Measurements from ENCODE around the gene ITGBL1.

Gene ITGBL1

DNA sequence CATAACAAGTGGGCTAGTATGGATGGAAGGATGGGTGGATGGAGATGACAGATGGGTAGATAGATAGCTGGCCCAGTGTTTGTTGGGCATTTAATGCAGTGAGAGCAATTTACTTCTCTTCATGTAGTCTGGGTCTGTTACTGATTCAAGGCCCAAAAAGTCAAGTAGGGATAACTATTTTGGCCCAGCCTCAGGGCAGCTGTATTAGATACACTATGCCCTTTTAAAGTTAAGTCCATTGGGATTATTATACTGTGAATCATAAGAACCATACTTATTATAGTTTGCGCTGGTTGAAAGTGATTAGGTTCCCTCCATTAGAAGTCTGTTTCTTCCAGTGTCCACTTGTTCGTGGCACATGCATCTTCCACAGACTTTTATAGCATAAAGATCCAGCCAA is 4.7 kb downstream of the ITGBL1 start:
- Histone ChIP-seq H3K27me3 (ENCODE audit: insufficient read depth, low read length, poor library complexity) (no peaks in the 10 kb centered on the region), H3K4me3 (ENCODE audit: low read depth in 1 of 2, low read length in 2 of 2) (no peak overlapping the region), H3K79me2 (ENCODE audit: insufficient read depth, low read length) (no peaks in the 10 kb centered on the region), H3K4me2 (ENCODE audit: insufficient read depth, low read length) (no peak overlapping the region), H3K9me3 (ENCODE audit: insufficient read depth, low read length, severe bottlenecking) (no peaks in the 10 kb centered on the region), H3K9ac (ENCODE audit: low read depth, low read length) (no peak overlapping the region), H3K36me3 (ENCODE audit: insufficient read depth, low read length) (no peaks in the 10 kb centered on the region), H2AFZ (ENCODE audit: low read depth, low read length) (no peak overlapping the region), H3K27ac (ENCODE audit: low read length) (no peak overlapping the region), H3K4me1 (ENCODE audit: insufficient read depth, low read length) (no peaks in the 10 kb centered on the region; the same call in 1 of the 2 replicates), H4K20me1 (ENCODE audit: insufficient read depth, low read length) (no peaks in the 10 kb centered on the region)
- TF ChIP-seq EZH2 (IDR thresholded peaks at IDR 0.05; ENCODE audit: borderline replicate concordance, low read depth, low read length, severe bottlenecking) = no peak
- TF ChIP-seq, protein P1, sequence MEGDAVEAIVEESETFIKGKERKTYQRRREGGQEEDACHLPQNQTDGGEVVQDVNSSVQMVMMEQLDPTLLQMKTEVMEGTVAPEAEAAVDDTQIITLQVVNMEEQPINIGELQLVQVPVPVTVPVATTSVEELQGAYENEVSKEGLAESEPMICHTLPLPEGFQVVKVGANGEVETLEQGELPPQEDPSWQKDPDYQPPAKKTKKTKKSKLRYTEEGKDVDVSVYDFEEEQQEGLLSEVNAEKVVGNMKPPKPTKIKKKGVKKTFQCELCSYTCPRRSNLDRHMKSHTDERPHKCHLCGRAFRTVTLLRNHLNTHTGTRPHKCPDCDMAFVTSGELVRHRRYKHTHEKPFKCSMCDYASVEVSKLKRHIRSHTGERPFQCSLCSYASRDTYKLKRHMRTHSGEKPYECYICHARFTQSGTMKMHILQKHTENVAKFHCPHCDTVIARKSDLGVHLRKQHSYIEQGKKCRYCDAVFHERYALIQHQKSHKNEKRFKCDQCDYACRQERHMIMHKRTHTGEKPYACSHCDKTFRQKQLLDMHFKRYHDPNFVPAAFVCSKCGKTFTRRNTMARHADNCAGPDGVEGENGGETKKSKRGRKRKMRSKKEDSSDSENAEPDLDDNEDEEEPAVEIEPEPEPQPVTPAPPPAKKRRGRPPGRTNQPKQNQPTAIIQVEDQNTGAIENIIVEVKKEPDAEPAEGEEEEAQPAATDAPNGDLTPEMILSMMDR (IDR thresholded peaks at IDR 0.05; ENCODE audit: borderline replicate concordance, extremely low read depth, low read length, poor library complexity, severe bottlenecking) = no peak
- DNase-seq = no peak
- no peak for ATAC-seq (ENCODE audit: insufficient read depth, low read depth)

DNA sequence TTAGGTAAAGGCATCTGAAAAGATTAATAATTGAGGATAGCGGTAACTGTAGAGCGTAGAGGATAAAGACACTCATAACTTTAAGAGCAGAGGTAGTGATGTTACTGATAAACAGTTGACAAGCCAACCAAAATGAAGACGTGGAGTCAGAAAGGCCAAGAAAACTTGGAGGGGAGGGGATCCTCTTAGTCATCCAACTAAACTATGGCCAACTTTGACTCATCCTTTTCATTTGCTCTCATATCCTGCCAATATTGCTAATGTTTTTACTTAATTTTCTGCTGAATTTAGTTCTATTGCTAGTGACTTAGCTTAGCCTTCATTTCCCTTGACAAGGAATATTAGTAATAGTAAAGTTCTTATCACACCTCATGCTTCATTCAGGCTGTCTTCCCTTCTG is 13.4 kb downstream of the ITGBL1 start:
- no peak for DNase-seq

DNA sequence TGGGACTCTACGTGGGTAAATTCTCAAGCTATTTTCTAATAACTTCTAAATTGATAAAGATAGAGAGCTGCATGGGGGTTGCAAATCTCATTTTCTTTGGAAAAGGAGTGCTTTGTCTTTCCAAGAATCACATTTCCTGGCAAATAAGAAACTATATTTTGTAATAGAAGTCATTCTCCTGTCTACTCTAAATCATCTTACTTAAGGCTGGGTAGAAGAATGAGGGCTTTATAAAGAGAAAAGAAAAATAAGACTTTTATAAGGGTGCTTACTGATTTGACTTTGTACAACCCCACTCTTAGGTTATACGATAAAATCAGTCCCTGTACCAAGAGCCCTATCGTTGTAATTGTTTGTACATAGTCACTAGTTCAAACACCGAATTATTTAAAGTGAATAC is 14.9 kb downstream of the ITGBL1 start:
- H3K27me3 ChIP-seq (ENCODE audit: insufficient read depth, low read length, poor library complexity) = no peaks in the 10 kb centered on the region
- no peak for ATAC-seq (ENCODE audit: insufficient read depth, low read depth)
- H3K9me3 ChIP-seq (ENCODE audit: insufficient read depth, low read length, severe bottlenecking) = no peaks in the 10 kb centered on the region
- no peaks in the 10 kb centered on the region for H4K20me1 ChIP-seq (ENCODE audit: insufficient read depth, low read length)
- no peaks in the 10 kb centered on the region for H3K79me2 ChIP-seq (ENCODE audit: insufficient read depth, low read length)
- H3K4me2 ChIP-seq (ENCODE audit: insufficient read depth, low read length) = no peak overlapping the region
- no peak for DNase-seq
- no peak overlapping the region for H2AFZ ChIP-seq (ENCODE audit: low read depth, low read length)
- H3K4me1 ChIP-seq (ENCODE audit: insufficient read depth, low read length) = no peaks in the 10 kb centered on the region
- H3K9ac ChIP-seq (ENCODE audit: low read depth, low read length) = no peak overlapping the region
- H3K27ac ChIP-seq (ENCODE audit: low read length) = no peak overlapping the region
- TF ChIP-seq, protein P1 (IDR thresholded peaks at IDR 0.05; ENCODE audit: borderline replicate concordance, extremely low read depth, low read length, poor library complexity, severe bottlenecking) = no peak
- TF ChIP-seq EZH2 (IDR thresholded peaks at IDR 0.05; ENCODE audit: borderline replicate concordance, low read depth, low read length, severe bottlenecking) = no peak
- no peak overlapping the region for H3K4me3 ChIP-seq (ENCODE audit: low read depth in 1 of 2, low read length in 2 of 2)
- H3K36me3 ChIP-seq (ENCODE audit: insufficient read depth, low read length) = no peaks in the 10 kb centered on the region

More for the DNA sequence above, 13.4 kb downstream of the ITGBL1 start:
- Histone ChIP-seq H3K36me3 (ENCODE audit: insufficient read depth, low read length) (no peaks in the 10 kb centered on the region), H3K4me3 (ENCODE audit: low read depth in 1 of 2, low read length in 2 of 2) (no peak overlapping the region), H4K20me1 (ENCODE audit: insufficient read depth, low read length) (no peaks in the 10 kb centered on the region), H3K4me1 (ENCODE audit: insufficient read depth, low read length) (no peaks in the 10 kb centered on the region), H2AFZ (ENCODE audit: low read depth, low read length) (no peak overlapping the region), H3K27ac (ENCODE audit: low read length) (no peak overlapping the region), H3K79me2 (ENCODE audit: insufficient read depth, low read length) (no peaks in the 10 kb centered on the region), H3K9me3 (ENCODE audit: insufficient read depth, low read length, severe bottlenecking) (no peaks in the 10 kb centered on the region), H3K4me2 (ENCODE audit: insufficient read depth, low read length) (no peak overlapping the region), H3K9ac (ENCODE audit: low read depth, low read length) (no peak overlapping the region), H3K27me3 (ENCODE audit: insufficient read depth, low read length, poor library complexity) (no peaks in the 10 kb centered on the region)
- no peak for ATAC-seq (ENCODE audit: insufficient read depth, low read depth)
- TF ChIP-seq EZH2 (IDR thresholded peaks at IDR 0.05; ENCODE audit: borderline replicate concordance, low read depth, low read length, severe bottlenecking) = no peak
- TF ChIP-seq, protein P1 (IDR thresholded peaks at IDR 0.05; ENCODE audit: borderline replicate concordance, extremely low read depth, low read length, poor library complexity, severe bottlenecking) = no peak

DNA sequence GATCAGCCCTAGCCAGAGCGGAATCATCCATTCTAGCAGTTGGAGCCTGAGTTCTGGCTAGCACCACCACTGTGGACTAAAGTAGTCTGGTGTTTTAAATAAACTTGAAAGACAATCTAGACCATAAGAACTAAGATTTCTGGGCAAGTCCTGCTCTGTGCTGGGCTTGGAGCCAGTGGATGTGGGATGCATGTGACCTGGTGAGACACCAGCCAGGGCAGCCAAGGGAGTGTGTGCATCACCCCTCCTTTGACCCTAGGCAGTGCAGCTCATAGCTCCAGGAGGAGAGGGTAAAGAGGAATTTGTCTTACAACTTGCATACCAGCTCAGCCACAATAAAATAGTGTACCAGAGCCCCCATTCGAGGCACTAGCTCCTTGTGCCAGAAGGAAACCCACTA is 21.0 kb downstream of the ITGBL1 start:
- H3K36me3 ChIP-seq (ENCODE audit: insufficient read depth, low read length) = no peaks in the 10 kb centered on the region
- no peak overlapping the region for H2AFZ ChIP-seq (ENCODE audit: low read depth, low read length)
- H3K4me3 ChIP-seq (ENCODE audit: low read depth in 1 of 2, low read length in 2 of 2) = no peak overlapping the region
- ATAC-seq (ENCODE audit: insufficient read depth, low read depth) (no peak), DNase-seq (no peak)
- H3K27me3 ChIP-seq (ENCODE audit: insufficient read depth, low read length, poor library complexity) = no peaks in the 10 kb centered on the region
- no peak for TF ChIP-seq EZH2 (IDR thresholded peaks at IDR 0.05; ENCODE audit: borderline replicate concordance, low read depth, low read length, severe bottlenecking)
- TF ChIP-seq, protein P1 (IDR thresholded peaks at IDR 0.05; ENCODE audit: borderline replicate concordance, extremely low read depth, low read length, poor library complexity, severe bottlenecking) = no peak
- H3K27ac ChIP-seq (ENCODE audit: low read length) = no peak overlapping the region
- no peaks in the 10 kb centered on the region for H4K20me1 ChIP-seq (ENCODE audit: insufficient read depth, low read length)
- H3K79me2 ChIP-seq (ENCODE audit: insufficient read depth, low read length) = no peaks in the 10 kb centered on the region
- no peaks in the 10 kb centered on the region for H3K4me1 ChIP-seq (ENCODE audit: insufficient read depth, low read length)
- no peaks in the 10 kb centered on the region for H3K9me3 ChIP-seq (ENCODE audit: insufficient read depth, low read length, severe bottlenecking)
- no peak overlapping the region for H3K9ac ChIP-seq (ENCODE audit: low read depth, low read length)
- H3K4me2 ChIP-seq (ENCODE audit: insufficient read depth, low read length) = no peak overlapping the region
